ENCODE data around the gene IL22RA2. TPM values are rescaled to one million over a fixed set of nuclear protein-coding genes. Genes with fewer than 3 reads are reported as not detected.
A peak's percentile ranks its signal among the peaks of the same experiment; 100 is the strongest.

The IL22RA2 gene
- polyA plus RNA-seq, 1 donor (not counting 4 experiments of a cell fraction or from before 2014, with no cell fraction given) = 0.03 TPM

DNA sequence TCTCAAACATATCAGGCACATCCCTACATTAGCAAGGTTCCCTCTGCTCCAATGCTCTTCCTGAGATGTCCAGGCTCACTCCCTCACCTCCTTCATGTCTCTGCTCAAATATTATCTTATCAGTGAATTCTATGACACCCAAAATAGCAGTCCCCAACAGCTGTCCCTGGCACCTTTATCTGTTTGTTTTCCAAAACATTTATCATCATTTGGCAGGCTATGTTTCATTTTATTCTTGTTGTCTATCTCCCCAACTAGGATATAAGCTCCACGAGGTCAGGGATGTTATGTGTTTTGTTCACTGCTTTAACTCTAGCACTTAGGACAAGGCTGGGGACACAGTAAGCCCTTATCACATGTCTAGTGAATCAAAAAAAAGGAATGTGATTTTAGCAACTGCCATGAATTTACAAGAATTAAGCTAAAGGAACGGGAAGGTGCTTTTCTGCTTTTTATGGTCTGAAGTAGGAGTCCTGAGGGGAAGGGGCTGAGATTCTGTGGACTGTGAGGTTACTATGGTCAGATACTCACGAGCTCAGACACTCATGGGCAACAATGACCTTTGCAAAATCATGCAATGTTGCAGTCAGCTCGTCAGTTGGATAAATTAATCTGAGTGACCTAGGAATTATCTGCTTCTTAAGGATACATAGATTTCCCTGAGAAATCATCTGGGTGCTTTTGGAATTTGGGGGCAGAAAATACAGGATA is 1.9 kb upstream of the IL22RA2 start:
- Histone ChIP-seq H3K9me3 (ENCODE audit: control insufficient read depth, low read depth, low read length) (no peaks in the 10 kb centered on the region), H3K79me2 (ENCODE audit: control insufficient read depth, insufficient read depth, low read length) (no peaks in the 10 kb centered on the region), H3K27me3 (ENCODE audit: control insufficient read depth, extremely low read depth, insufficient read depth, low read length) (no peaks in the 10 kb centered on the region), H4K20me1 (ENCODE audit: control insufficient read depth, extremely low read depth, insufficient read depth, low read length) (no peaks in the 10 kb centered on the region), H3K4me1 (ENCODE audit: control insufficient read depth, extremely low read depth, insufficient read depth, low read length) (peaks cover 4% of the 10 kb centered on the region), H2AFZ (ENCODE audit: control insufficient read depth, low read length) (no peak overlapping the region), H3K4me3 (ENCODE audit: control insufficient read depth in 2 of 3, extremely low read depth in 1 of 3, insufficient read depth in 2 of 3, low read depth in 1 of 3, low read length in 3 of 3) (no peak overlapping the region), H3K9me1 (ENCODE audit: control insufficient read depth, extremely low read depth, insufficient read depth, low read length) (no peaks in the 10 kb centered on the region), H3K4me2 (ENCODE audit: control insufficient read depth, extremely low read depth, insufficient read depth, low read depth, low read length) (no peak overlapping the region), H3K36me3 (ENCODE audit: control insufficient read depth in 2 of 2, extremely low read depth in 1 of 2, insufficient read depth in 2 of 2, low read length in 2 of 2) (no peaks in the 10 kb centered on the region), H3K27ac (ENCODE audit: control insufficient read depth, insufficient read depth, low read length) (no peak overlapping the region), H3K9ac (ENCODE audit: control insufficient read depth, extremely low read depth, insufficient read depth, low read length) (no peak overlapping the region)
- dilution Hi-C loops (cut with MboI; ENCODE audit: extremely low pct_ligation_motif_present, low sequenced_read_pairs) = no loop called here
- FAIRE-seq (peak; percentile 65), DNase-seq (ENCODE audit: low read depth, low spot score) (no peak)
- TF ChIP-seq, protein P1, sequence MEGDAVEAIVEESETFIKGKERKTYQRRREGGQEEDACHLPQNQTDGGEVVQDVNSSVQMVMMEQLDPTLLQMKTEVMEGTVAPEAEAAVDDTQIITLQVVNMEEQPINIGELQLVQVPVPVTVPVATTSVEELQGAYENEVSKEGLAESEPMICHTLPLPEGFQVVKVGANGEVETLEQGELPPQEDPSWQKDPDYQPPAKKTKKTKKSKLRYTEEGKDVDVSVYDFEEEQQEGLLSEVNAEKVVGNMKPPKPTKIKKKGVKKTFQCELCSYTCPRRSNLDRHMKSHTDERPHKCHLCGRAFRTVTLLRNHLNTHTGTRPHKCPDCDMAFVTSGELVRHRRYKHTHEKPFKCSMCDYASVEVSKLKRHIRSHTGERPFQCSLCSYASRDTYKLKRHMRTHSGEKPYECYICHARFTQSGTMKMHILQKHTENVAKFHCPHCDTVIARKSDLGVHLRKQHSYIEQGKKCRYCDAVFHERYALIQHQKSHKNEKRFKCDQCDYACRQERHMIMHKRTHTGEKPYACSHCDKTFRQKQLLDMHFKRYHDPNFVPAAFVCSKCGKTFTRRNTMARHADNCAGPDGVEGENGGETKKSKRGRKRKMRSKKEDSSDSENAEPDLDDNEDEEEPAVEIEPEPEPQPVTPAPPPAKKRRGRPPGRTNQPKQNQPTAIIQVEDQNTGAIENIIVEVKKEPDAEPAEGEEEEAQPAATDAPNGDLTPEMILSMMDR (optimal IDR thresholded peaks at IDR 0.05 in 1 of 3, IDR thresholded peaks at IDR 0.05 in 1 of 3, conservative IDR thresholded peaks at IDR 0.05 in 1 of 3; ENCODE audit: extremely low read depth in 1 of 3, insufficient read depth in 2 of 3, low read length in 3 of 3) = no peak
- TF ChIP-seq EZH2 (IDR thresholded peaks at IDR 0.05; ENCODE audit: low read length) = no peak

DNA sequence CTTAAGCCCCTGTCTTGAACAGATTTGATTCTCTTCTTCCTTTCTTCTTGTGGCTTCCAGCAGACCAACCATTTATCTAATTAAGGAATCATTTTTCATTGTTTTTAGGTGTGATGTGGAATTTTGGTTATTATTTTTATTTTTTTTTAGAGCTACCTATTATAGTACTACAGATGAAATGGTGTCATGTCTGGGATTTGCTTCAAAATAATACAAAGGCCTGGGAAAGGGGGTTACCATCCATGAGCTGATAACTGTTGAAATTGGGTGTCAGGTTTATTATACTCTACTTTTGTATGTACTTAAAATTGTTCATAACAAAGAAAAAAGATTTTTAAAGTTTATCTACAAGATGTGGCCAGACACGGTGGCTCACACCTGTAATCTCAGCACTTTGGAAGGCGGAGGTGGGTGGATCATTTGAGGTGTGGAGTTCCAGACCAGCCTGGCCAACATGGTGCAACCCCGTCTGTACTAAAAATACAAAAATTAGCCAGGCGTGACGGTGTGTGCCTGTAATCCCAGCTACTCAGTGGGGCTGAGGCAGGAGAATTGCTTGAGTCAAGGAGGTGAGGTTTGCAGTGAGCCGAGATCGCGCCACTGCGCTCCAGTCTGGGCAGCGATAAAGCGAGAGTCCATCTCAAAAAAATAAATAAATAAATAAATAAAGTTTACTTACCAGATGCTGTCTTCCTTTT is 561 bp downstream of the IL22RA2 start:
- H2AFZ ChIP-seq (ENCODE audit: control insufficient read depth, low read length) = peak overlapping the region; percentile 44
- no peak overlapping the region for H3K4me2 ChIP-seq (ENCODE audit: control insufficient read depth, extremely low read depth, insufficient read depth, low read depth, low read length)
- FAIRE-seq (no peak), DNase-seq (ENCODE audit: low read depth, low spot score) (no peak)
- H3K9ac ChIP-seq (ENCODE audit: control insufficient read depth, extremely low read depth, insufficient read depth, low read length) = no peak overlapping the region
- dilution Hi-C loops (cut with MboI; ENCODE audit: extremely low pct_ligation_motif_present, low sequenced_read_pairs) = no loop called here
- H4K20me1 ChIP-seq (ENCODE audit: control insufficient read depth, extremely low read depth, insufficient read depth, low read length) = no peaks in the 10 kb centered on the region
- H3K27me3 ChIP-seq (ENCODE audit: control insufficient read depth, extremely low read depth, insufficient read depth, low read length) = no peaks in the 10 kb centered on the region
- H3K36me3 ChIP-seq (ENCODE audit: control insufficient read depth in 2 of 2, extremely low read depth in 1 of 2, insufficient read depth in 2 of 2, low read length in 2 of 2) = no peaks in the 10 kb centered on the region
- H3K27ac ChIP-seq (ENCODE audit: control insufficient read depth, insufficient read depth, low read length) = no peak overlapping the region
- H3K9me1 ChIP-seq (ENCODE audit: control insufficient read depth, extremely low read depth, insufficient read depth, low read length) = no peaks in the 10 kb centered on the region
- no peaks in the 10 kb centered on the region for H3K9me3 ChIP-seq (ENCODE audit: control insufficient read depth, low read depth, low read length)
- TF ChIP-seq EZH2 (IDR thresholded peaks at IDR 0.05; ENCODE audit: low read length) = no peak
- TF ChIP-seq, protein P1 (optimal IDR thresholded peaks at IDR 0.05 in 1 of 3, IDR thresholded peaks at IDR 0.05 in 1 of 3, conservative IDR thresholded peaks at IDR 0.05 in 1 of 3; ENCODE audit: extremely low read depth in 1 of 3, insufficient read depth in 2 of 3, low read length in 3 of 3) = no peak
- H3K4me3 ChIP-seq (ENCODE audit: control insufficient read depth in 2 of 3, extremely low read depth in 1 of 3, insufficient read depth in 2 of 3, low read depth in 1 of 3, low read length in 3 of 3) = no peak overlapping the region
- H3K79me2 ChIP-seq (ENCODE audit: control insufficient read depth, insufficient read depth, low read length) = no peaks in the 10 kb centered on the region
- H3K4me1 ChIP-seq (ENCODE audit: control insufficient read depth, extremely low read depth, insufficient read depth, low read length) = no peaks in the 10 kb centered on the region
